ENCODE results near the gene MAPK12.

Gene MAPK12

DNA sequence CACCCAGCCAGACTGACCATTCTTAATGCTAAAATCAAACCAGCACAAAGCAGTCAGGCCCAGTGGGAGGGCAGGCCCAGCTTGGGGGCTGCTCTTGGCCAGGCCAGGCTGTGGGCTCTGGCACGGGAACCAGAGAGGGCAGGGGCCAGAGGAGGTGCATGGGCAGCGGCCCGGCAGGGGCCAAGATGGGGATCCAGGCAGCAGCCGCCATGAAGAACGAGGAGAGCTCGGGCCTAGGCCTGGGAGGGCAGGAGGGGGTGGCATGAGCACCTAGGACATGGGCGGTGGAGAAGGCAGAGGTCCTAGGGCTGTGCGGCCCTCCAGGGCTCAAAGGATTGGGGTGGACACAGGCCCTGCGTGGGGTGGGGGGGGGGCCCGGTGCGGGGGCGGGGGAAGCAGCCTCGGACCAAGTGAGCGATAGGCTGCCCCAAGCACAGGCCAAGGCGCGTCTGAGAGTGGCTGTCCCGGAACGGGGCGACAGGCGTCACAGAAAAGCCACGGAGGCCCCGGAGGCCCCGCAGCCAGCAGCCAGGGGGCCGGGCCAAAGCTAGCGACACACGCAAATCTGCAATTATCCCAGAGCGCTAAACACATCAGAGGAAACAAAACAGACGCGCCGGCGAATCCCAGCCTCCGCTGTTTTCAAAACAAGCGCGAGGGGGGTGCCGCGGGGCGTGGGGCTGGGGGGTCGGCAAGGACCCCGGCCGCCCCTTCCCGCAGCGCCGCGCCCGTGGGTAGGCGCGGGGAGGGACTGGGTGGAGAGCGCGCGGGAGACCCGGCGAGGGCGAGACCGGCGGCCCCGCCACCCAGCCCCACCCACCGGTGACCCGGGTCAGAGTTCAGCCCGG lies 37.7 kb upstream of the MAPK12 start:
- DNase-seq, result no peak

DNA sequence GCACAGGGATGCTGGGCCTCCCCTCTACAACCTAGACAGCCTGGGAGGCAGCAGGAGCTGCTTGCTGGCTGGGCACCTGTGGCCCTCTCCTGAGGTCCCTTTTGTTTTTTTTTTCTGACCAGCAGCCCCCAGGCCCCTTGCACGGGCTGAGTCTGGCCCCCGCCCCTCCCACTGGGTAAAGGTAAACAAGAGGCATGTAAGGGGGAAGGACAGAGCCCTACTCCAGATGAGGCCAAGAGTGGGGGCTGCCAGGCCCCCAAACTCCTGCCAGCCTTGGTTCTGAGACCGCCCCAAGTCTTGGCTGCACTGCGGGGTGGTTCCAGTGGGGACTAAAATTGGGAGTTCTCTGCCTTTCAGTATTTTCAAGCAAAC lies 36.8 kb upstream of the MAPK12 start:
- DNase-seq, result no peak

DNA sequence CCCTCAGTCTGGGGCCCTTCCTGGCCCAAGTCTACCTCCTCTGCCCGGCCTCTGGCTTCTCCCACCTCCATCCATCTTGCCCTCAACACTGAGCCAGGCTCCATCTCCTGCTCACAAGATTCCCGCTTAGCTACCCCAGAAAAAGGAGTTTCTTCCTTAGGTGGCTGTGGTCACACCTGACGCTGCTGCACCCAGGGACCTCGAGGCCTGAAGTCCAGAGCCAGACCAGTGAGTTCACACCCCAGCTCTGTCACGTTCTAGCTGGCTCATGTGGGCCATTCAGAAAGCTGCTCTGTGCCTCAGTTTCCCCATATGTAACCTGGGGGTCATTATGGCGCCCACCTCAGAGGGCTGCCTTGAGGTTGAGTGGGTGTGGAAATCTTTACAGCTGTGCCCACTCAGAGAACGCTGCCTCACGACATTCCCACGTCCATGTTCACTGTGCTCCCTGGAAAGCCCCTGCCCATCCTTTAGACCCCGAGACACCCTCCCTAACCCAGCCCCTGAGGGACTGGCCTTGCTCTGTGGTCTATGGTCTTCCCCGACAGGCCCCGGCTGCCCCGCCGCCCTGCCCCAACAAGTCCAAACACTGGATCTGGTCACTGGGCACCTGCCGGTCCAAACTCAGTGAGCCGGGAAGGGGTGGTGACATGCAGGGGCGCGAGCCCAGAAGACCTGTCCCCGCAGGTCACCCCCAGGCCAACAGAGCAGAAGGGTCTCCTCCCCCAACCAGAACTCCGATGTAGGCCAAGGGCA lies 36.2 kb upstream of the MAPK12 start:
- no peak for DNase-seq

DNA sequence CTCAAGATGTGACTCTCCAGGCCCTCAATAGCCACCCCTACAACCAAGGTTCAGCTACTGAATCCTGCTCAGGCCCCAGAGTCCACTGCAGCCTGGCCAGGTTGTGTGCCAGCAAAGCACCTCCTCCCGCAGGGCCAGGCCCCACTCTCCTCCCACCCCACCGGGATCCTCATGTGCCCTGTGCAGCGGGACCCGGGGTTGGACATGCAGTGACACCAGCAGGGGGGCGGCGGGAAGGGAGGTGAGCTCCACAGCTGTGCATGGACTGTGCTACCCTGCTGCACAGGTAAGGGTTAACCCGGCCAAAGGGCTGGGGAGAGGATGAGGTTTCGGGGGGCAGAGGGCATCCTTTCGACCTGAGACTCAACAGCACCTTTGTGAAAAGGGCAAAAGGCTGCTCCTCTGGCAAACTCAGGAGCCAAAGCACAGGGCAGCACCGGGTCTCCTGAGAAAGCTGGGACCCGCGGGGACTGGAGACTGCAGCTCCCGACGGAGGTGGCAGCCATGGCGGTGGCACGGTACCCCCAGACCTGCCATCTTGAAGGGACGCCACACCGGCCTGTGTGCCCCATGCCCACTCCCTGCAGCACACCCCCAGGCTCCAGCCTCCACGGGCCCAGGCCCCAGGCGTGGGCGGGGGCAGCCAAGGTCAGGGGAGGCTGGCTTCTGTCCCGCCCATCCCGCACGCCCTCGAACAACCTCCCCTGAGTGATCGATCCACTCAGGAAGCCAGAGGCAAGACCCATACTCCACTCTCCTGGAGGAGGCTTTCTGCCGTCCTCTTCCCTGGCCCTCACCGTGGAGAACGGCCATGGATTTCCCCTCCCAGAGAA lies 35.4 kb upstream of the MAPK12 start:
- DNase-seq, result no peak

DNA sequence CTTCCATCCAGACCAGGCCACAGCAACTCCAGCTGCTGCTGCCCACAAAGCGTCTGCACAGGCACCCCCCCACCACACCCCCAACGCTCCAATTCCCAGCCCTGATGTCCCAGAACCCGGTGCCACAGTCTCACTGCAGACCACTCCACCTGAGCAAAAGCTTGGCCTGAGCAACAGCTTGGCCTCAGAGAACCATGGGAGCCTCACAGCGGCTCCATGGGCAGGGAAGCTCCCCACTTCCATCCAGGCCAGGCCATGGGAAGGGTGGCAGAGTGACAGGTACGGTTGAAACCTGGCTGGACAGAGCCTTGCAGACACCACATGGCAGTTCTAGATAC lies 32.8 kb upstream of the MAPK12 start:
- no peak for DNase-seq

DNA sequence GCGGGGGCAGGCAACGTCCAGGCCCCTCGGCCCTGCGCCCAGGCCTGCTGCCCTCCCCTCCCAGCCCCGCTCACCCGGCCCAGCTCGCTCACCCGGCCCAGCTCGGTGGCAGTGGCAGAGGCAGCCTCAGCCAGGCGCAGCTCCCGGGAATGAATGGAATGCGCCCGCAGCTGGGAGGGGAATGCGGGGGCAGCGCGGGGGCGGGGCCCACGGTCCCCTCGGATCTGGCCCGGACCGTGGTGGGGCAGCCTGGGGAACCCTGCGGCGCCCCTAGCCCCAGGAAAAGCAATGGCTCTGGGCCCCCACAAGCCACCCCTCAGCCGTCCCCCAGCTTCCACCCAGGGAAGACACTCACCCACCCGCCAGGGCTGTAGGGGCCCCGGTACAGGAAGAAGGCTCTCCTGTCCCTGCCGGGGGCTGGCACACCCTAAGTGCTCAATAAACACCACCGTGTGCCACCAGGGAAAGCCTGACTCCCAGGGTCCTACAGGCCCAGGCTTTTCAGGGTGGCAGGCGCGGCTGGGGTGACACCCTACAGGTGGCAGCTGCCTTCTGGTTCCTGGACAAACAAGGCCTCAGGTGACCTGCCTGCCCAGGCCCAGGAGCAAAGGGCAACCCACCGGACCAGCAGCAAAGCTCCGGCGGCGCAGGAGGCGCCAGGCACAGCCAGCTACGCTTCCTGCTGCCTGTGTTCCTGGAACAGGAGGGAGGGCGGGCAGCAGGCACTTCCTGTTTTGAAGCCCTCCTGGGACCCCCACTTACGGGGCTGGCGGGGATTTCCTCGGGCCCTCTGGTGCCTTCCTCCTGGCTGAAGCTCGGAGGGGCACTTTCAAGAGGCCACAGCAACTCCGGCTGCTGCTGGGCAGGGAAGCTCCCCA lies 32.2 kb upstream of the MAPK12 start:
- peak; percentile 55 for DNase-seq

DNA sequence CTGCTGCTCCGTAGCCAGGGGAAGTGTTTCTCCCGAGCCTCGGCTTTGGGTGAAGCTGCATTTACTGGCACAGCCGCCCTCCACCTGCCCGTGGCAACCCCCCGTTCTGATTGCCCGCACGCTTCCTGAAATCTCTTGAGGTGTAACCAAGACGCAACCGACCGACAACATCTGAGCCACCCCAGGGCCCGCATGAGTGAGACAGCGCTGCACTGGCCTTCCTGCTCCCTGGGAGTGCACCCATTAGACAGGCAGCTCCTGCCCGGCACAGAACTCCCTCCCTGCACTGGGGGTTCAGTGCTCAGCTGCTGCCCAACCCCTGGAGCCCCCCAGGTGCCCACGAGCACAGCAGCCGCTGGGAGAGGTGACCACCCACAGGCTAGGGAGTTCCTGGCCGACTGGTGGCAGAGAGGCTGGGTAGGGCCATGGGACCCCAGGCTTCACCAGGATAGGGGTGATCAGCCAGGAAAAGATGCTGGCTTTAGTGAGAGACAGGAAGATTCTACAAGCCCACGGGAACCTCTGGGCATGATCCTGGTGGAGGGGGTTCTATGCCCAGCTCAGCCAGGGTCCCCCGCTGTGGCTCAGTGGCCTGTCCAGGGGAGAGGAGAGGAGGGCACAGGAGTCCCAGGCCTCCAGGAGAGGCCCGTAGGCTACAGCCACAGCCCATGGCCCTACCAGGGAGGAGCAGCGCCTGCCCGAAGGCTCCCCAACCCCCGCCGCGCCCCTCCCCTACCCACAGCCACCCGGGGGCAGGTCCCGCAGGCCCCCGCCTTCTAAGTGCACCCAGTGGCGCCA lies 31.4 kb upstream of the MAPK12 start:
- no peak for DNase-seq

DNA sequence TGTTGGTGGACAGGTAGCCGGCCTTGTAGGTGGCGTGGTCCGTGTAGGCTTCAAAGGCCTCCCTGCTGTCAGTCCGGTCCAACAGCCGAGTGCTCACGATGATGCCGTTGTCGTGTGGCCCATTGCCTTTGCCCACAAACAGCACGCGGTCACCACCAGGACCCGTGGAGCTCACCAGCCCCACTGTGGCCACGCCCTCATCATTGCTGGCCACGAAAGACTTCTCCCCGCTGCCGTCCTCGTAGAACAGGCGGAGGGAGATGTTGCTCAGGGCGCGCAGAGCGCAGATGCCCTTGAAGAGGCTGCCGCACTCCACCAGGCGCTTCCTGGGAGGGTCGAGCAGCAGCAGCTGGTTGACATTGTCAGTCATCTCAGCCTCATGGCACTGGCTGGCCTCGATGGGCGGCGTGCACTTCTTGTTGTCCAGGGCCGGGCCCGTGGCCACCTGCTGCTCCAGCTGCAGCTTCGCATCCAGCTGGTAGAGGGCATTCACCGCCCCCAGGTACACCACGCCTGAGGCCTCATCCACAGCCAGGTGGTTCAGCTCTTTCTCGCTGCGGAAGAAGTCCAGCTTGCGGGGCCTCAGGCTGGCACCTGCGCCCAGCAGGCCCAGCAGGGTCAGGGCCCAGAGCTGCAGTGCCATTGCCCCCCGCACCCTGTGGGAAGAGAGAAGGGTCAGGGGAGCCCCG lies 28.6 kb upstream of the MAPK12 start:
- DNase-seq, result no peak

DNA sequence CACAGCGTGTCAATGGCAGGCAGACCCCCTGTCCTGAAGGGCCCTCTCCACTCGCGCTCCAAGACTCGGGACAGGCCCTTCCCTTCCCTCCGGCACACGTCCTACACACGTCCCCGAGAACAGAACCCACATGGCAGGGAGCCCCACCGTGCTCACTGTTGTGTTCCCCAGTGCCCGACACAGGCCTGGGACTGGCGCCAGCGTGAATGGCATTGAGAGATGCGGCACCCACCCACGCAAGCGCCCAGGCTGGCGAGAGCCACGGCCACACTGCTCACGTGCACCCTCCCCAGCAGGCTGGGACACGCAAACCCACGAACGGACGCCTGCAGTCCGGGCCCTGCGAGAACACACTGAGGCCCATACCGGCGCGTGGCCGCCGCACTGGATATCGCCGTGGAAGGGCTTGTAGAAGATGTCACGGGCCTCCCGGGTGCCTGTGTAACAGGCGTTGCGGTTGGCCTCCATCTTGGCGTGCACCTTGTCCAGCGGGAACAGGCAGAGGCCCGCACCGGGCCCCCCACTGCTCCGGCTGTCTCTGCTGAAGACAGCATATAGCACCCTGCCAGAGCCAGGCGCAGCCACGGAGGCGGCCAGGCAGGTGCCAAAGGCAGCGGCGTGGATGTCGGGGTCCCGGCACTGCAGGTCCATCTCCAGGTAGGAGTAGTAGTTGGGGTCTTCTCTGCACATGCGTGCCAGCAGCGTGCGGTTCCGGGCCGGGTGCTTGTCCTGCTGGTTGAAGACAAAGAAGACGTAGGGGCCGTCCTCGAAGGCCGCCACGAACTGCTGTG lies 27.9 kb upstream of the MAPK12 start:
- DNase-seq, result no peak

DNA sequence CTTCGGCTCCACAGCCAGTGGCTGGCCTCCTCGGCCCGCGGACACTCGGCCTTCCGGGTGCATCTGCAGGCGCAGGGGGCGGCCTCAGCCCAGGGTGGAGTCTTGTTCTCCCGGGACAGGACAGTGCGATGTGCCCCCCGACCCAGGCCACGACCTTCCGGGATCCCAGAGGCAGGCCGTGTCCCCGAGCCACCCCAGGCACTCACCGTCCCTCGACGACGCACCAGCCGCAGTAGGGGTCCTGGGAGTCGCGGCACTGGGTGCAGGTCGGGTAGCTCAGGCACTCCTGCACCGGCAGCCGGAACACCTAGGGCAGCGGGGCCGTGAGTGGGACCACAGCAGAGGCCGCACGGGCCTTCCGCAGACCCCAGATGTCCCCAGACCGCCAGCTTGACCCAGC lies 26.2 kb upstream of the MAPK12 start:
- no peak for DNase-seq

DNA sequence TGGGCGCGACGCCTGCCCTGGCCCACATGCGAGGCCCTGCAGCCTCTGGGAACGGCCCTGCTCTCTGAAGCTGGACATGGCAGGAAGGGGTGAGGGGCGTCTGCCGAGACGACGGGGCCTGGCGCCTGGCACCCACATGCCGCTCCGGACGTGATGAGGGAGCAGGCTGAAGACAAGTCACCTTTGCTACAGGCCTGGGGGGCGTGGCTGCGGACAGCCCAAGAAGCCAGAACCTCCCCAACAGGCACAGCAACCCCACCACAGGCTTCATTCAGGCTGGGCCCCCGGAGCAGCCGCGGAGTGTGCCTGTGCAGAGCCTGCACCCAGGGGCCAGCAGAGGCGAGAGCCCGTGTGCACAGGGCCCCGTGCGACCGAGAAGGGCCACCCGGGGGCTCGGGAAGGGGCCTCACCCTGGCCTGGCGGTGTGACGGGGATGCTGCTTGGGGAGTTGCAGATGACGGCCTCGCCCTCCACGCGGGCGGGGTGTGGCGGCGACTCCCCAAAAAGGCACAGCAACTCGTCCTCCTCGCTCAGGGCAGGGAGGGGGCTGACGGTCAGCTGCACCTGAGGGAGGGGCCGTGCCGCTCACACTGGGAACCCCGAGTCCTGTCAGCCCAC lies 25.3 kb upstream of the MAPK12 start:
- DNase-seq, result no peak

DNA sequence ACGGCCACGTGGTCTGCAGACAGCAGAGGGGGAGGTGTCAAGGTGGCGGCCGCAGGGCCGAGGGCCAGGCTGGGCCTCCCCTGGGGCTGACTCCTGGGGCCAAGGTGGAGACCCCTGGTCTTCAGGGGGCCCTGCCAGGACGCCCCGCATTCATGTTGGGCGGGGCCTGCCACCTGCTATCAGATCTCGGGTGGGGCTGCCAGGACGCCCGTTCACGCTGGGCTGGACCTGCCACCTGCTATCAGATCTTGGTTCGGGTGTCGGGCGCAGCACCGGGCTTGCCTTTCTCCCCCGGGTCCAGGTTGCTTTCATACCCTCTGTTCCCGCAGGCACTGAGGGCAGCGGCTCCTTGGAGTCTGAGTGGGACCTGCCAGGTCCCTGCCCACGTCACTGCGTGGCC lies 24.8 kb upstream of the MAPK12 start:
- no peak for DNase-seq

DNA sequence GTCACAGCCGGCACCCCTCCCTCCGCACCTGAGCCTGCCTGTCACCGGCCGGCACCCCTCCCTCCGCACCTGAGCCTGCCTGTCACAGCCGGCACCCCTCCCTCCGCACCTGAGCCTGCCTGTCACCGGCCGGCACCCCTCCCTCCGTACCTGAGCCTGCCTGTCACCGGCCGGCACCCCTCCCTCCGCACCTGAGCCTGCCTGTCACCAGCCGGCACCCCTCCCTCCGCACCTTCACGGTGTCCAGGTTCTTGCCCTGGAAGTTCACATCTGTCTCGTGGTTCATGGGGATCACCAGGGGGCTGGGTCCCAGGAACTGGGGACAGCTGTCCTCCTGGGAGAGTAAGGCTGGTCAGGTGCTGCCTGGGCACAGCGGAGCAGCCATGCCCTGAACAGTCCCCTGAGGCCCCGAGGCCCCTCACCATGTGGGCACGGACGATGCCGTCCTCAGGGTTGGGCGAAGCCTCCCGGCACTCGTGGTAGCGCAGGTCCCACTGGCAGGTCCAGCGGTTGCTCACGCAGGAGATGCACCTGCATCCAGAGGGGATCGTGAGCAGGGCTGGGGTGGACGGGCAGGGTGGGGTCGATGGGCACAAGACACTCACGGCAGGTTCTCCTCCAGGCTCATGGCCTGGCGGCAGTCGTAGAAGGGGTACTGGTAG lies 24.2 kb upstream of the MAPK12 start:
- no peak for DNase-seq

DNA sequence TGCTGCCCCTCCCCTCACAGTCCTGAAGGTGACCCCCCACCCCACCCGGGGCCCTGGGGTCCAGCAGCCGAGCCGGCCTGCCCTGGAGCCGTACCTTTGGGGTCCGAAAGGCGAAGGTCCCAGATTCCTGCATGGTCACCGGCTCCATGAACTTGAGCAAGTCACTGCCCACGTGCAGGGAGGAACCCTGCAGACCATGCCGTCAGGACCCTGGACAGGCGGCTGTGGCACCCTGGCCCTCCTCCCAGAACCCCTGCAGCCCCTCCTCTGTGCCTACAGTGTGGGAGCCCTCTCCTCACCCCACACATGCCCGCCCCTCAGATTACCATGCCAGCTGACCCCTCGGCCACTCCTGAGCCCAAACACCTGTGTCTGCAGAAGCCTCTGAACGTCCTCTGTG lies 23.0 kb upstream of the MAPK12 start:
- DNase-seq, result no peak

DNA sequence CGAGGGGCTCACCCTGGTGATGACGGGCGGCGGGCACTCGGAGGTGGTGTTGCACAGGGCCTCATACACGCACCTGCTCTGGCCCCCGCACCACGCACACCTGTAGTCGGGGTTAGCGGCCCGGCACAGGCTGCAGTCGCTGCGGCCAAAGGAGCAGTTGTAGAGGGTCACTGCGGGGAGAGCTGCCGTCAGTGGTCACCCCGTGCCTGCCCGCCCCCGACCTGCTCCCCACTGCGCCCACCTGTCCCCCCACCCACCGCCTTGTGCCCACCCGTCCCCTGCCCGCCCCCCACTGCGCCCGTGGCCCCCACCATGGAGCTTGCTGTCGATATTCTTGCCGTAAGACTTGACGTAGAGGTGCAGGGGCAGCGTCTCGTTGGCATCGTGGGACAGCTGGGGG lies 22.3 kb upstream of the MAPK12 start:
- DNase-seq, result no peak

DNA sequence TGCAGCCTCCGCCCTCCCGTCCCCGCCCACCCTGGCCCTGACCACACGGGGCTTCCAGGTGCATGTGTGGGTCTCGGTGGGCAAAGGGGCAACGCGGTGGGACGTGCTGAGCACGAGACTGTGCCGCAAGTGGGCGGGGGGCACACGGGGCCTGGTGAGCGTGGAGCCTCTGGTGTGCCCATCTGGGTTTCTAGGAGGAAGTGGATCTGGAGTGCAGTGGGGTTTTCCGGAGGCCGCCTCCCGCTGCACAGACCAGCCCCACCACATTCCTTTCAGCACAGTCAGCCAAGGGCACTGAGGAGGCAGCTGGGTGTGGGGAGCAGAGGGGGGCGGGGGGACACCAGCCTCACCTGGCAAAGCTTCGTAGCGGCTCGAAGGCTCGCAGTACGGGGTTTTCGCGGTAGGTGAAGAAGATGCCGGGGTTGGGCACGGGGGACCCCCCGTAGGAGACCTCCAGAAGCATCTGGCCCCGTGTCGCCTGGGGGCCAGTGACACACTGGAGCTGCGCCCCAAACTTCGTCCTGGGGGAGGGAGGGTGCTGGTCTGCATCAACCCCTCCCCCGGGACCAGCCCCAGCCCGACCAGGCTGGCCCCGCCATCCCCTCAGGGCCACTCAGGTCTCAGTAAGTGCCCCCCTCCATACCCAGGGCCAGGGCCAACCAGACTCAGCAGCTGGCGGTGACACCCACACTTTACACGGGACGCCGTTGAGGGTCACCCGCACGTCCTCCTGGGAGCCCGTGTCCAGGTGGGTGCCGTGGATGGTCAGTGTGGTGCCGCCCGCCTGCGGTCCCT lies 21.1 kb upstream of the MAPK12 start:
- DNase-seq, result no peak

DNA sequence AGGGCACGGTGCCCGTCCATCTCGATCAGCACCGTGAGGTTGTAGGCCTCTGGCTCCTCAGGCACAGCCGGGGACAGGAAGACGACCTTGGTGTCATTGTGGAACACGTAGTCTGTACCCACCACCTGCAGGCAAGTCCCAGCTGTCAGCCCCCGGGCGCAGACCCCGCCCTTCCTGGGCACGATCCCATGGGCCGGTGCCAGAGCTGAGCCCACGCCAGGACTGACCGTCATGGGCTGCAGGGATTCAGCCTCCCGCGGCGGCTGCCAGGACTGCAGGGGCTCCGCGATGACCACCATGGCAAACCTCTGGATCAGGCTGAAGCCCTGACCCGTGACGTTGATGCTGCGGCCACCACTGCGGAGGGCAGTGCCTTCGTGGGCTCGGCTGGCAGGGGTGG lies 20.5 kb upstream of the MAPK12 start:
- no peak for DNase-seq

DNA sequence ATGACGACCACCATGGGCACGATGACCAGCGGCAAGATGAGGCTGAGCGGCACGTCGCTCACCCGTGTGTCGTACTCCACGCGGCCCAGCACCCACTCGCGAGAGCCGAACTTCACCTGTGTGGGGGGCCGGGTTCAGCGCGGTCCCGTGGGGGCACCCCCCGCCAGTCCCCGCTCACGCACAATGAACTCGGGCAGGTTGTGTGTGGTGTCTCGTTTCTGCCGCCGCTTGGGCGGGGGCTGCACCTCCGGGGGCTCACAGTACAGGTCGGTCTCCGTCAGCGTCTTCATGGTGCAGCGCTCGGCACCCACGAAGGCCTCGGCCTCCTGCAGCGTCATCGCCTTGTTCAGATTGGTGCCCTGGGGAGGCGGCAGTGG lies 19.9 kb upstream of the MAPK12 start:
- no peak for DNase-seq

Measured in amniotic stem cell (primary cell).